Activated naive CD8-positive, alpha-beta T cell treated with anti-CD3 and anti-CD28 coated beads for 36 hours (primary cell): ENCODE data around the gene SDK1. TPM values are rescaled to one million over a fixed set of nuclear protein-coding genes. Genes with fewer than 3 reads are reported as not detected.
"Not testable (repeated sequence)": the region's sequence is repeated elsewhere in the genome, so short reads cannot be mapped to it uniquely, and the experiment has no call there.

ENCODE experiments used
- DNase-seq: peaks from one replicate; pipeline ENCODE4 v3.0.0; 2021
- H3K27ac Mint-ChIP-seq: one replicate; pipeline ENCODE4 v1.8.0; 2022; ENCODE audit warnings: mild to moderate bottlenecking, moderate library complexity, mixed read lengths
- H3K27me3 Mint-ChIP-seq: one replicate; pipeline ENCODE4 v1.8.0; 2022; ENCODE audit warnings: mild to moderate bottlenecking, mixed read lengths
- H3K36me3 Mint-ChIP-seq: one replicate; pipeline ENCODE4 v1.8.0; 2021; ENCODE audit warnings: mild to moderate bottlenecking, mixed read lengths
- H3K4me1 Mint-ChIP-seq: one replicate; pipeline ENCODE4 v1.8.0; 2021; ENCODE audit warnings: mixed read lengths
- H3K4me3 Mint-ChIP-seq: one replicate; pipeline ENCODE4 v1.8.0; 2022; ENCODE audit warnings: mild to moderate bottlenecking, moderate library complexity, mixed read lengths
- H3K9me3 Mint-ChIP-seq: one replicate; pipeline ENCODE4 v1.8.0; 2022; ENCODE audit warnings: mixed read lengths
- total RNA-seq, 2 experiments: library from RNA; stranded (reverse); gene quantifications; one replicate each; pipeline ENCODE4 v1.2.3, GENCODE V29; 2021

SDK1 gene
- total RNA-seq, 2 experiments from 2014 or later, result 0.49 to 0.54 TPM

DNA sequence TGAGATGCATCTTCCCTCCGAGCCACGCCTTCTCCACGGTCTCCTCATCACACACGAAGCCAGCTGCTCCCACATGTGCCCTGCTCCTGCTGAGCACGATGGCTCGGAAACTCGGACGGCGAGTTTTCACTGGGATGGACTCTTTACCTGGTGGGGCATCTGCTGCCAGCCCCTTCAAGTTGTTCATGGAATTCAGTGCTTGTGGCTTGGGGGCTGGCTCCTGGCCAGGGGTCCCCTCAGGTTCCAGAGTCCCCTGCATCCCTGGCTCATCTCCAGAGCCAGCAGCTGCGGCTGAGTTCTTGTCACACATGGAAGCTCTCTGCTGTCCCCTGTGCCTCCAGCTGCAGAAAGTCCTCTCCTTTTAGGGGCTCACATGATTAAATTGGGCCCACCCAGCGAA lies 654.0 kb downstream of the SDK1 start:
- H3K9me3 Mint-ChIP-seq, result no peaks in the 10 kb centered on the region
- H3K27me3 Mint-ChIP-seq, result peaks cover 3% of the 10 kb centered on the region
- no peak for DNase-seq
- H3K4me1 Mint-ChIP-seq, result peaks cover 6% of the 10 kb centered on the region
- no peaks in the 10 kb centered on the region for H3K36me3 Mint-ChIP-seq
- H3K4me3 Mint-ChIP-seq, result no peak overlapping the region
- no peak overlapping the region for H3K27ac Mint-ChIP-seq

DNA sequence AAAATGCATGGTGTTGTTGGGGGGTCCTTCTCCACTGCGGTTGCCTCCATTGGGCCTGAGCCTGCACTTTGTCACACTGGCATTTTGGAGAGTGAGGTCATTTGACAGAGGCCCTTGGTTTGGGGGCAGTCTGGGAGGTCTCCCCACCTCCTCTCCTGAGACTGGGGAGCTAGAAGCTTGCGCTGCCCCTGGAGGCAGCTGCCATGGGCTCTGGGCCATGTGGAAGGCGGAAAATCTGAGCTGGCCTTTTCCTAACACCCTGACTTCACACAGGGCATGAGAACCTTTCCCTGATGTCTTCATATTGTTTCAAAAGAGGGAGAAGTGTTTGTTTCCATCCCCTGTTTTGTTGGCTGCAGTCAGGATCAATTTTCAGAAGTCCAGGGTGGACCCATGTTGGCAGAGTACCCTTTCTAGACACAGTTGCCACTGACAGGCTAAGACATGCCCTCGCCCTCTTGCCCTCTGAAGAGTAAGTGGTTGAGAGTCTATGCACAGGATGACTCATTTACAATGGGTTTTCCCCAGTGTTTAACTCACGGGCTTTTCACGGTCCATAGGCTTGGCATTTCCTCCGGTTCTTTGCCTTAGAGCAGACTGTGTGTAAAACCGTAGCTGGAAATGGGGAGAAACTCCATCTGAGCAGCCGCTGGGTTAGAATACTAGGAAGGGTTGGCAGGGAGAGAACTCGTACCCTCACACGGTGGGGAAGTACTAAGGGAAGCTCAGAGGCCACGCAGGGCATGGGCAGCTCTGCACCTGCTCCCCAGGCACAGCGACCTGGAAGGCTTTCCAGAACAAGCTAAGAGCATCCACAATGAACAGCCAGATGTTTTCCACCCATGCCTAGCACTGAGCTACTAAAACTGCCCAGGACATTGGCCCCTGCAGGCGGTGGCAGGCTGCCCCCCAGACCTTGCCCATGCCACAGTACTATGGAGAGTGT lies 655.0 kb downstream of the SDK1 start:
- no peak overlapping the region for H3K4me3 Mint-ChIP-seq
- DNase-seq, result peak; percentile 8
- peaks cover 3% of the 10 kb centered on the region for H3K27me3 Mint-ChIP-seq
- H3K36me3 Mint-ChIP-seq, result no peaks in the 10 kb centered on the region
- peaks cover 6% of the 10 kb centered on the region for H3K4me1 Mint-ChIP-seq
- no peak overlapping the region for H3K27ac Mint-ChIP-seq
- H3K9me3 Mint-ChIP-seq, result no peaks in the 10 kb centered on the region

DNA sequence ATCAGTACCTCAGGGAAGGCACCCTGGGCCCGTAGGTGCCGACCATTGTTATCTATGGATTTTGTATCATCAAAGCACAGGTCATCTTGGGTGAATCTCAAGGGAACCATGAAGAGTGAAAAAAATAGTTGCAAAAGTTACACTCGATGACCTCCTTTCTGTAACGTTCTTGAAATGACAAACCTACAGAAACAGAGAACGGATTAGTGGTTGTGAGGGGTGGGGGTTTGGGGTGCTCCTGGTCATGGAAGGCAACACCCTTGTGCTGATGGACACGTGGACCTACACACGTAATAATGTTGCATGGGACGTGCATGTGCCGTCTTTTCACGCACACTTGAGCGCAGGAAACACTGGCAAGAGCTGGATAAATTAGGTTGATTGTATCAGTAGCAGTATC lies 655.9 kb downstream of the SDK1 start:
- H3K27me3 Mint-ChIP-seq, result peaks cover 3% of the 10 kb centered on the region
- no peak overlapping the region for H3K27ac Mint-ChIP-seq
- H3K4me3 Mint-ChIP-seq, result no peak overlapping the region
- no peaks in the 10 kb centered on the region for H3K9me3 Mint-ChIP-seq
- no peaks in the 10 kb centered on the region for H3K36me3 Mint-ChIP-seq
- H3K4me1 Mint-ChIP-seq, result peaks cover 6% of the 10 kb centered on the region
- no peak for DNase-seq

DNA sequence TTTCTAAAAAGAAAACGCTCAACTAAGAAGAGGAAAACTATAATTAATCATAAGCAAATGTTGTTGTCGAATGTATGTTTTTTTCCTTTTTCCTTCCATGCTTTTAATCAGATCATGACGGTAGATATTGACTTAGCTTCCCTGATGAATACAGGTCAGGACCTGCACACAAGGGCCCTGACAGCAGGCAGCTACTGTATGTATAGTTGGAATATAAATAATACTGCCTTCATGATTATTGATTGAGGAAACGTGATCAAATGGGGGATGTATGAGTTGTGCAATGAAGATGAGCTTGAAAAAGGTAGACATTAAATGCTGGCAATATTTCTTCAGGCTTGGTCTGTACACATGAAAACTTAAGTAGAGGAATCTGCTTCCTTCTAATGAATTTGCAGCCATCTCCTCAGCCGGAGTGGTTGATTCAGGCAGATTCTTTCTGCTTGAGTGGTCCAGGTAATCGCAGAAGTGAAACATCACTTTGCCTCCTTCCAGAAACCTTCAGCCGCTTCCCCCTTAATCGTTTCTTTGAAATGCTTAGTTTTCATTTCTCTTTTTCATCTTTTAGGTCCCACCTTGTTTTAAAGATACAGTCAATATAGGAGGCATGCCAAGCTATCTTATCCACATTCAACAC lies 656.5 kb downstream of the SDK1 start:
- no peak overlapping the region for H3K27ac Mint-ChIP-seq
- H3K4me3 Mint-ChIP-seq, result no peak overlapping the region
- peaks cover 6% of the 10 kb centered on the region for H3K4me1 Mint-ChIP-seq
- no peaks in the 10 kb centered on the region for H3K9me3 Mint-ChIP-seq
- H3K36me3 Mint-ChIP-seq, result no peaks in the 10 kb centered on the region
- peaks cover 3% of the 10 kb centered on the region for H3K27me3 Mint-ChIP-seq
- no peak for DNase-seq

DNA sequence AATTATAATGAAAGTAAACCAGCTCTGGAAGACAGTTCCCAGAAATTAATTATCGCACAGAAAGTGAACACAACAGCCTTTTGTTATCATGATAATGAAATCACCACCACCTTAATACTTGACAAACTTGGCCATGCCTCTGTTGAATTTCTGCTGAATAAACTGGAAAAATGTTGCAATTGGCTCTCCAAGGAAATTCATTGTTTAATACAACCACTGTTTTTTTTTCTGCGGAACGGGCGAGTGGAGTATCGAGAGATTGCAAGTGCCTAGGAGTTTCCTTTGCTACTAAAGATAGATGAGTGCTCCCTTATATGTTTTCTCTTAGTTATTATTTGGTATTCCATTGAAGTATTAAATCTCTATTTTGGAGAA lies 657.0 kb downstream of the SDK1 start:
- Mint-ChIP-seq H3K4me3 (no peak overlapping the region), H3K27ac (no peak overlapping the region), H3K27me3 (peaks cover 3% of the 10 kb centered on the region), H3K9me3 (no peaks in the 10 kb centered on the region), H3K4me1 (peaks cover 6% of the 10 kb centered on the region), H3K36me3 (no peaks in the 10 kb centered on the region)
- no peak for DNase-seq

DNA sequence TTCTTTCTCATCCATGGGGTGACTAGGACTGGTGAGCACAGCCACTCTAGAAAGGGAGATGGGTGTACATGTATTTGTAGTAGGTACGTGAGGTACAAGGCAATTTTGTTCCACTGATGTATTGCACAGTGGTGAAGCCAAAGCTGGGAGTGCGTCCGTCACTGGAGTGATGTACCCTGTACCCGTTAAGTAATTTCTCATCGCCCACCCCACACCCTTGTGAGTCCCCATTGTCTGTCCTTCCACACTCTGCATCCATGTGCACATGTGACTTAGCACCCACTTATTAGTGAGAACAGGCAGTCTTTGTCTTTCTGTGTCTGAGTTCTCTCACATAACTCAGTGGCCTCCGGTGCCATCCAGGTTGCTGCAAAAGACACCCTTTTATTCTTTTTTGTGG lies 658.3 kb downstream of the SDK1 start:
- Mint-ChIP-seq H3K36me3 (no peaks in the 10 kb centered on the region), H3K4me3 (no peak overlapping the region), H3K9me3 (no peaks in the 10 kb centered on the region), H3K4me1 (peaks cover 6% of the 10 kb centered on the region), H3K27ac (no peak overlapping the region), H3K27me3 (peaks cover 3% of the 10 kb centered on the region)
- DNase-seq, result no peak

DNA sequence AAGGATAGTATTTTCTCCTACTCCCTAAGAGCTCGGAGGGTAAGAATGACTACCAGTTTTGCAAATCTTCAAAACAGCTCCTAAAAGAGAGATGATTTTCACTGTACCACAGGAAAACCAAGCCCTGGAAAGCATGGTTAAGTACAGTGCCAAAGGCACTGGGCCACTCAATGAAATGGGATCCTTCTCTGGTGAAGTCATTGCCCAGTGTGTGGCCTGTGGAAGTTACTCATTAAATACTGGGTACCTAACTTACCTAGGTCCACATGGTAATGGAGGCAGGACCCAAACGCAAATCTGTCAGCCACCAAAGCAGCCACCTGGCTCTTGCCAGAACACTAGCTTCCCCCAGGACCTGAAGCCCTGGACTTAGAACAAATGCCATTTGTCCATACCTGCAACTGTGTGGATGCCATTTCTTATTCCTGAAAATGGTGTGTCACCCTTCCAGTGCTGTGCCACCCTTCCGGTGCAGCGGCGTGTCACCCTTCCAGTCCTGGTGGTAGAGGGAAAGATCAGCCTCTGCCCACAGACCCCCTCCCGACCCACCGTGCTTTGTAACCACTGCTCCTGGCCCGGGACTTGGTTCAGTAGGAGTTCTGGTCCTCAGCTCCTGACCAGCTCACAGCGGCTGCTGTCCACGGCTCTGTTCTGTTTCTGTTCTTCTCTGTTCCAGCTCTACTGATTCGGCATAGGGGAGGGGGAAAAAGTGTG lies 659.2 kb downstream of the SDK1 start:
- peaks cover 6% of the 10 kb centered on the region for H3K4me1 Mint-ChIP-seq
- no peak overlapping the region for H3K4me3 Mint-ChIP-seq
- no peak overlapping the region for H3K27ac Mint-ChIP-seq
- H3K27me3 Mint-ChIP-seq, result peaks cover 3% of the 10 kb centered on the region
- H3K36me3 Mint-ChIP-seq, result no peaks in the 10 kb centered on the region
- no peak for DNase-seq
- H3K9me3 Mint-ChIP-seq, result no peaks in the 10 kb centered on the region

DNA sequence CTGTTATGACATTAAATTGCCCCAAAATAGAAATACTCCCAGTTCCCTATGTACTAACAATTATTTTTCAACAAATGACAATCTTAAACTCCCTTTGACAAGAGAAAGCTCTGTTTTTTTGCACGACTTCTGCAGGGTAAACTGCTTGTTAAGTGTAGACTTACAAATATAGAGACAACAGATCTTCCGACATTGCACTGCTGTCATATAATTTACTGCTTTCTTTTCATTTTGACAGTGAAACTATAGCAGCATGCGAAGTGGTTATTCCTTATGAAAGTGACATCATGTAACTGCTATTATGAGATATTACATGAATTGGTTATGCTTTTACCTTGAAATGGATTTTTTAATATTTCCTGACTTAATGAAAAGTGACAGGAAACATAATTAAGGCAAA lies 659.9 kb downstream of the SDK1 start:
- peaks cover under 1% of the 10 kb centered on the region for H3K4me1 Mint-ChIP-seq
- no peak overlapping the region for H3K4me3 Mint-ChIP-seq
- no peaks in the 10 kb centered on the region for H3K36me3 Mint-ChIP-seq
- peaks cover 3% of the 10 kb centered on the region for H3K27me3 Mint-ChIP-seq
- H3K27ac Mint-ChIP-seq, result no peak overlapping the region
- DNase-seq, result no peak
- no peaks in the 10 kb centered on the region for H3K9me3 Mint-ChIP-seq

DNA sequence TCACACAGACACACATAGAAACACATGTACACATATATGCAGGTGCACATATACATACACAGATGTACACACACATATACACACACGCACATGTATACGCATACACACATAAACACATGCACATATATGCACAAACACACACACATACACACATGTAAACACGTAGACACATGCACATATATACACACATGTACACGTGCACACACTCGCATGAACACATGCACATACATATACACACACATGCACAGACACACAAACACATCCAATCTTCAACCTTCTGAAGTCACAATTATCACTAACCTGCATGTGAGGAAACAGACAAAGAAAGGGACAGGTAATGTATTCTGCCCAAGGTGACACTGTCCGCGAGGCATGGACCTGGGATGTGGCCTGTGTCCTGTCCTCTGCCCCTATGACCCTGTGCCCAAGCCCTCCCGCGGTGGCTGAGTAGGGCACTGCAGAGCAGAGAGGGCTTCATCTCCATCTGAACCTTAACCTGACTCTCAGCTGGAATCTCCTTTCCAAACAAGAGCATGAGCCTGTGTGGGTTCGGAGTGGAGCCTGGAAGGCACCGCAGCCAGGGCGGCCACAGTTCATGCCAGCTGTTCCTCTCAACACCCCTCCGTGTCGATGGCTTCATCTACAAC lies 660.9 kb downstream of the SDK1 start:
- no peaks in the 10 kb centered on the region for H3K36me3 Mint-ChIP-seq
- no peak for DNase-seq
- no peaks in the 10 kb centered on the region for H3K4me1 Mint-ChIP-seq
- H3K4me3 Mint-ChIP-seq, result no peak overlapping the region
- H3K9me3 Mint-ChIP-seq, result no peaks in the 10 kb centered on the region
- H3K27me3 Mint-ChIP-seq, result peaks cover 2% of the 10 kb centered on the region
- no peak overlapping the region for H3K27ac Mint-ChIP-seq

DNA sequence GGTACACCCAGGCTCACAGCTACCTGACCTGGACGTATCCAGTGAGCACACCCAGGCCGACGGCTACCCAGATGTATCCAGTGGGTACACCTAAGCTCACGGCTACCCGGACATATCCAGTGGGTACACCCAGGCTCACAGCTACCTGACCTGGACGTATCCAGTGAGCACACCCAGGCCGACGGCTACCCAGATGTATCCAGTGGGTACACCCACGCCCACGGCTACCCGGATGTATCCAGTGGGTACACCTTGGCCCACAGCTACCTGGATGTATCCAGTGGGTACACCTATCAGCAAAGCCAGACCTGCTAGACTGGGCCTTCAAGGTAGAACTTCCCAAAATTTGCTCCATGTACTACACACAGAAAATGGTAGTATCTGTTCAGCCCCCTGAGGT lies 662.7 kb downstream of the SDK1 start:
- H3K27ac Mint-ChIP-seq, H3K36me3 Mint-ChIP-seq, H3K9me3 Mint-ChIP-seq, H3K4me1 Mint-ChIP-seq, H3K4me3 Mint-ChIP-seq, H3K27me3 Mint-ChIP-seq, DNase-seq: not testable (repeated sequence)

DNA sequence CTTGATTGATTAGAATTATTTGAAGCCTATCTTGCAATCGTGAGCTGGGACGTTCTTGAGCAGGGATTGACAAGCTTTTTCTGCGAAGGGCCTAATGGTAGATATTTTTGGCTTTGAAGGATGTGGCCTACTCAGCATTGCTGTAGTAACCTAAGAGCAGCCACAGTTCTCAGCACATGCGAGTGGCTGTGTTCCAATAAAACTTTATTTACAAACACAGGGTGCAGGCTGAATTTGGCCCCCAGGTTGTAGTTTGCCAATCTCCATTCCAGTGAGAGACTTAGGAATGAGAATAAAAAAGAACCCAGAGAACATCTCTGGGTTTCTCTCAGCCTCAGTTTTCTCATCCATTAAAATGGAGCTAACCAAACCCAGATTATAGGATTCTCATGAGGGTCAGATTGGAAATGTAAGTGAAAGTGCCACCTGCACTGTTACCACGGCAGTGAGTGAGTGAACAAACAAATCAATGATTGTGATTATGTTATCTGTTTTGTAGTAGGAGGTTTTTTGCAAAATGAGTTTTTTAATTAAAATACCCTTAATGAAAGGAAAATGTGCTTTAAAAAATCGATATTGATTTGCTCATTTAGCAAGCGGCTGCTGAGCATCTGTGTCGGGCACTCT lies 664.0 kb downstream of the SDK1 start:
- H3K4me3 Mint-ChIP-seq, result no peak overlapping the region

DNA sequence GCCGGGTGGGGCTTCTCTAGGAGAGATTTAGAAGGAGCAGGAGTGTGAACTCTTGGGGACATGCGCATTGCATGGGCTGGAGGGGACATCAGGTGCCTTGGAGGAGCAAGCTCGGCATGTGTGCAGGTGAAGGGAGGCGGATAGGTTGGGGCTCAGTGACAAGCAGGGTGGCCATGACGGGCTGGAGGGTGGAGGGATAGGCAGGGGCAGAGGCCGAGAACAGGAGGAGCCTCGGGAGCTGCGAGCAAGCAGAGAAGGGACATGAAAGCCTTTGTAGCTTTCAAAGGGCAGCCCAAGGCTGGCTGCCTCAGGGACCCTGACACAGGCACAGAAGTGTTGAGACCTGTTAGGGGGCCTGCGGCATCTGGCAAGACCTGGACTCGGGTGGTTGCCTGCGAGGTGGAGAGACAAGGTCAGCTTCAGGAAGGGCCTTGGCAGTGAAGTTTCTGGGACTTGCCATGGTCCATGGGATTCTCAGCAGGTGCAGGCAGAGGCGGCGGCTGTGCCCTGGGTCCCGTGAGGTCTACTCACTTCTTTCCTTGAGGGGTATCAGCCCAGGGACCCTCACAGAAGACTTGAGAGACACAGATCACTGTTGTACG lies 664.8 kb downstream of the SDK1 start:
- Mint-ChIP-seq H3K4me3 (no peak overlapping the region), H3K36me3 (no peaks in the 10 kb centered on the region), H3K27me3 (no peaks in the 10 kb centered on the region), H3K4me1 (no peaks in the 10 kb centered on the region), H3K27ac (no peak overlapping the region), H3K9me3 (no peaks in the 10 kb centered on the region)
- no peak for DNase-seq

More for the DNA sequence above, 664.0 kb downstream of the SDK1 start:
- no peak for DNase-seq
- H3K27me3 Mint-ChIP-seq, result no peaks in the 10 kb centered on the region
- H3K36me3 Mint-ChIP-seq, result no peaks in the 10 kb centered on the region
- H3K27ac Mint-ChIP-seq, result no peak overlapping the region
- no peaks in the 10 kb centered on the region for H3K9me3 Mint-ChIP-seq
- no peaks in the 10 kb centered on the region for H3K4me1 Mint-ChIP-seq

DNA sequence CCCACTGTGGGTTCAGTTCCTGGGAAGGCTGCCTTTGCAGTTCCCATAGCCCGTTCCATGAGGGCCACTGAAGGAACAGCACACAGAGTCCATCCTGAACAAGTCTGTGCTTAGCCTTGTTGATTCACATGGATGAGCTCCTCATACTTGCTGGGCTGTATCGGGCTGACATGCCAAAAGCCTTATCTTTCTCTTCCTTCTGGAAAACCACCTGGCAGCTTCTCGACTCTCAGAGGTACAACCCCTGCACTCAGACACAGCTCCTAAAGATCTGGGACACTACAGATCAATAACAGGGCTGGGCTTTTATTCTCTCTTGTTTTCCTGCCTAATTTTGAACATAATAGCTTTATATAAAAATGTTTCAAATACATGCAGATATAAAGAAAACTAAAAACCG lies 667.2 kb downstream of the SDK1 start:
- no peaks in the 10 kb centered on the region for H3K36me3 Mint-ChIP-seq
- H3K27me3 Mint-ChIP-seq, result no peaks in the 10 kb centered on the region
- H3K4me1 Mint-ChIP-seq, result no peaks in the 10 kb centered on the region
- no peaks in the 10 kb centered on the region for H3K9me3 Mint-ChIP-seq
- H3K27ac Mint-ChIP-seq, result no peak overlapping the region
- no peak for DNase-seq
- no peak overlapping the region for H3K4me3 Mint-ChIP-seq

DNA sequence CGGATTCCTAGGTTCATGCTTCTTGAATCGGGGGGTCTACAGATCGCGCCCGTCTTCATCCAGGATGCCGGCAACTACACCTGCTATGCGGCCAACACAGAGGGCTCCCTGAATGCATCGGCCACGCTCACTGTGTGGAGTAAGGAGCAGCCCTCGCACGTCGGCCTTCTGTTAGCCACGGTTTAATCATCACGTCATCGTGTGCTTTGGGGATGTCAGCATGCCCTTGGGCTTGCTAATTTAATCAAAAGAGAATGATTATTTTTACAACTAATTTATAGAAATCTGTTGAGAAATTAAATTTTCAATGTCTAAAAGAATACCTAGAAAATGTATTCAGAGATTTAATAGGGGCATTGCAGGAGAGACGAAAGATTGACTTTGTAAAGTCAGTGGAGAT lies 668.2 kb downstream of the SDK1 start:
- no peaks in the 10 kb centered on the region for H3K4me1 Mint-ChIP-seq
- no peaks in the 10 kb centered on the region for H3K27me3 Mint-ChIP-seq
- no peak for DNase-seq
- no peaks in the 10 kb centered on the region for H3K9me3 Mint-ChIP-seq
- no peak overlapping the region for H3K4me3 Mint-ChIP-seq
- no peaks in the 10 kb centered on the region for H3K36me3 Mint-ChIP-seq
- H3K27ac Mint-ChIP-seq, result no peak overlapping the region
